PC-3 (cell line): ENCODE data around the gene MYOF.

Experiments
- CTCF ChIP-seq: fragments of 300-600 bp; sonication (generic); conservative IDR thresholded peaks from 2 replicates; pipeline ENCODE4 v1.5.1; 2017; ENCODE audit warnings: antibody characterized with exemption, low read depth, mild to moderate bottlenecking, low read length
- EZH2phosphoT487 ChIP-seq: fragments of 300-600 bp; sonication (generic); IDR thresholded peaks from 2 replicates; pipeline ENCODE4 v1.6.1; 2018; ENCODE audit warnings: mild to moderate bottlenecking, antibody characterized with exemption, low read length, borderline replicate concordance

DNA sequence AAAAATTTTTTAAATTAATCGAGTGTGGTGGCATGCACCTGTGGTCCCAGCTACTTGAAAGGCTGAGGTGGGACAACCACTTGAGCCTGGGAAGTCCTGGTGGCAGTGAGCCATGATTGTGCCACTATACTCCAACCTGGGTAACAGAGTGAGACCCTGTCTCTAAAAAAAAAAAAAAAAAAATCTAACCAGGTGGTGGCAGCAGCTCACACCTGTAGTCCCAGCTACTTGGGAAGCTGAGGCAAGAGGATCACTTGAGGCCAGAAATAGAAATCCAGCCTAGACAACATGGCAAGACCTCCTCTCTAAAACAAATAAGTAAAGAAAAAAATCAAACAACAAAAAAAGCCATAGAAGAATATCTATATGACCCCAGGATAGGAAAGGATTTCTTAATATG is 3.6 kb upstream of the MYOF start:
- TF ChIP-seq CTCF (no peak; the same call in 1 of the 2 replicates), EZH2phosphoT487 (no peak)
